ENCODE data around the gene EIF5B.

The EIF5B gene

GRCh38 chr2:99374747-99375146 is 37.6 kb downstream of the EIF5B start:
- DNase-seq, result no peak

GRCh38 chr2:99376254-99376864 is 39.2 kb downstream of the EIF5B start:
- DNase-seq, result no peak

GRCh38 chr2:99377879-99378278 is 40.7 kb downstream of the EIF5B start:
- DNase-seq, result no peak

GRCh38 chr2:99380376-99381010 is 43.3 kb downstream of the EIF5B start:
- no peak for DNase-seq

DNA sequence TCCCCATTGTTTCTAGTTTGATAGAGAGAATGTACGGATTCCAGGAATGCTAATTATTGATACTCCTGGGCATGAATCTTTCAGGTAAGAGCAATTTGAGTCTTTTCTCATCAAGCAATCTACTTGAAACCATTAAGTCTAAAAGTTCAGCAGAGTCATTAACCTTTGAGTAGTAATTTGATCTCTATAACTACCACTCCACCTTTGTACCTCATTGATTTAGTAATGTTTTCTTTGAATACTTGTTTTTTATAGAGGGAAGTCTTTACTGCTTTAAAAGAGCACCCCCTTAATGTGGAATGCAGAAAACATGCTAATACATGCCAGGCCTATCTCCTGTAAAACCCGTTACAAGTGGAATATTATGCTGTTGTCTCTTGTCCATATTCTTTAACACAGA is 45.0 kb downstream of the EIF5B start:
- no peak for DNase-seq

DNA sequence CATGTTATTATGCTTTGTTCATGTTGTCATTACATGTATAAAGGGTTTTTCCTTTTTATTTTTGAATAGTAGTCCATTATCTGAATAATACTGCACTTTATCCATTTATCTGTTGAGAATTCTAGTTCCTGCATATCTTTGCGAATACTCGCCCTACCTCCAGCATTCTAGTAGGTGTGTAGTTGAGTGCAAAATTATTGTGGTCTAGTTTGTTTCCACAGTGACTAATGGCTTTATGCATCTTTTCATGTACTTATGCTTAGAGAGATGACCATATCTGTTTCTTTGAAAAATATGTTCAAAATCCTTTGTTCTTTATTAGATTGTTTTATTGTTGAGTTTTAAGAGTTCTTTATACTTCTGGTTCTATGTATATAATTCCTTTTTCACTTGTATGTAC is 48.8 kb downstream of the EIF5B start:
- no peak for DNase-seq

- DNase-seq, result no peak
Observed at GRCh38 chr2:99388892-99389291, 51.7 kb downstream of the EIF5B start.

- DNase-seq, result no peak
Observed at GRCh38 chr2:99389371-99389770, 52.2 kb downstream of the EIF5B start.

- no peak for DNase-seq
Observed at GRCh38 chr2:99389946-99390345, 52.8 kb downstream of the EIF5B start.

GRCh38 chr2:99395589-99396130 is 58.5 kb downstream of the EIF5B start:
- no peak for DNase-seq

DNA sequence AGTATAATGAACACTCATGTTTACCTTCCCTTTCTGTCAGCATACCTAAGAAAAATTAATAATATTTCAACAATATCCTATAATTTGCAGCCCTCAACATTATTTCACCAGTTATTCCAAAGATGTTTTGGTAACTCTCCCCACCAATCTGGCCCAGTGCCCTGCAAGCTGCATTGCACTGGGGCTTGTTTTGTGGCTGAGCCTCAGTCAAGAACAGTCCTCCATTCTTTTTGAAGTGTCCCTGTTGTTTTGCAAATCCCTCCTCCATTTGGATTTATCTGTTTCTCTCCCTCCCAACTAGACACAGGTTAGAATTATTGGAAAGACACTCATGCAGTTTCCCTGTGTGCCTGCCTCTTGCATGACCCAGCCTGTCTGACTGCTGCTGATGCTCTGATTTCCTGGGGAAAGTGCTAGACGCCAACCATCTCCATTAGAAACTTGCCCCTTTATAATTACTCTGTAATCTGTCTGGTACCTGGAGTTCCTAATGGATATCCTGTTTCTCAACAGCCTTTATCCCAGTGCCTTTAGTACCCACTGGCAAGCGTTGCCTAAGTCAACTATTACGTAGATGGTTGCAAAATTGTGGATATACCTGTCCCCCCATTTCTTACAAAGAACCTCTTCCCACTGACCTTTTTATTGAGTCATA is 60.2 kb downstream of the EIF5B start:
- no peak for DNase-seq

- no peak for DNase-seq
Observed at GRCh38 chr2:99398303-99398702, 61.1 kb downstream of the EIF5B start.

GRCh38 chr2:99399063-99399462 is 61.9 kb downstream of the EIF5B start:
- DNase-seq, result no peak

DNA sequence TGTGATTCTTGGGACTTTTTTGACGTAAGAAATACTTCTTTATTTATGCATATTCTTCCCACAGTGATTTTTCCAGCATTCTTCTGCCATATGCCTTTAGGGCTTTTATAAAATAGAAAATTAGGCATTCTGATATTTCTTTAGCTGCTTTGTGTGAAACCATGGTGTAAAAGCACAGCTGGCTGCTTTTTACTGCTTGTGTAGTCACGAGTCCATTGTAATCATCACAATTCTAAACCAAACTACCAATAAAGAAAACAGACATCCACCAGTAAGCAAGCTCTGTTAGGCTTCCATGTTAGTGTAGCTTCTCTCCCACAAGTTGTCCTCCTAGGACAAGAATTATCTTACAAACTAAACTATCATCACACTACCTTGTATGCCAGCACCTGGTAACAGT is 62.6 kb downstream of the EIF5B start:
- DNase-seq, result no peak

- no peak for DNase-seq
Observed at GRCh38 chr2:99401841-99402240, 64.7 kb downstream of the EIF5B start.

- no peak for DNase-seq
Observed at GRCh38 chr2:99403084-99403483, 65.9 kb downstream of the EIF5B start.

- DNase-seq, result no peak
Observed at GRCh38 chr2:99403524-99403923, 66.3 kb downstream of the EIF5B start.

DNA sequence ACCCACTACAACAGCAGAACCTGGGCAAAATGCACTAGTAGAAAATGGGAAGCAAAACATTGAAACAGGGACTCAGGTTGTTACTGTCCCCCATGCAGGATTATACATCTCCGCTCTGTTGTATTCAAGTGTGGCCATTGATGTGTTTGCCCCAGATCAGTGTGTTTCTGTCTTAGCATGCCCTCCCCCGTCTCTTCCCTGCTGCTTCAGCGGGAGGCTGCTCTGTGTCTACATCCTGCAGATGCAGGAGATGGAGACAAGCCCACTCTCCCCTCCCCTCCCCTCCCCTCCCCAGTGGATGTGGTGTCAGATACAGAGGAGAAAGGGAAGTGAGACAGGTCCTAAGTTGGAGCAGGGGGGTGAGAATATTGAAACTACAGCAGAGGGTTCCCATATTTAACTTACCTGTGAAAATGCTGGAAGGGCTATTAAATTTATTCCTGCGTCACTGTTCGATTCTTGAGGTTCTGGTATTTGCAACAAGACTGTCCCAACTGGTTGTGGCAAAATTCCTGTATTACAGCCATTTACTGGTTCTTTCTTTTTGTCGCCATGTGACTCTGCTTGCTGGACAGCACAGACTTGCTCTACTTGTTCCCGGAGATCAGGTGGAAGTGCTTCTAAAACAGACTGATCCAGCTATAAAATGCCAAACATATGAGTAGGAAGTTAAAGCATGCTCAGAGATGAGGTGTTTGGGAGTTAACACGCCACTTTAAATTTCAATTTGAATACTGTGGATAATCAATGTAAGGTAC is 67.0 kb downstream of the EIF5B start:
- DNase-seq, result no peak

- no peak for DNase-seq
Observed at GRCh38 chr2:99404797-99405669, 67.8 kb downstream of the EIF5B start.

DNA sequence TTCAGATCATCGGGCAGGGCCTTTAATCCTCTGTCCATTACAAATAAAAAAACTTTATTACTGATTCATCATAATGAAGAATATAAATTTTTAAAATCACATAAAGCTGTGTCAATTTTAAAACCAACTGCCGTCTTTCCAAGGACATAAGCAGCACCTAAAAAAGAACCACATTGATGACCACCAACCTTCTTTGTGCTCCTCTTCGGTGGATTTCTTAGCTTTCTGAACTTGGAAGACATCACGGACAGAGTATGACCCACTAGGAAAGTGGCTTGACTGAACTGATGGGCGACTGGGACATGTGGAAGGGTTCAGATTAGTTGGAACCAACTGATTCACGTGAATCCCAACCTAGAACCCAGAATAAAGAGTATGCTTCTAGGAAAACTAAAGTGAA is 68.9 kb downstream of the EIF5B start:
- DNase-seq, result no peak

- no peak for DNase-seq
Observed at GRCh38 chr2:99410276-99410675, 73.1 kb downstream of the EIF5B start.

GRCh38 chr2:99414566-99414965 is 77.4 kb downstream of the EIF5B start:
- DNase-seq, result no peak

GRCh38 chr2:99417396-99417795 is 80.2 kb downstream of the EIF5B start:
- DNase-seq, result no peak

Data from NCI-H2227 treated with DMSO at 0.1 percent for 48 hours (cell line).